RCC 7860 (cell line): ENCODE measurements around the gene ABI3.
A peak's percentile ranks its signal among the peaks of the same experiment; 100 is the strongest.
"Not testable (repeated sequence)": the region's sequence is repeated elsewhere in the genome, so short reads cannot be mapped to it uniquely, and the experiment has no call there.

ENCODE experiments used
- DNase-seq: peaks from one replicate; pipeline ENCODE4 v3.0.0-alpha.2; 2015; ENCODE audit warnings: low spot score
- FAIRE-seq: peaks from 2 replicates; lab custom pipeline; 2012; peaks lifted over from hg19 to GRCh38; lab: Jason Lieb, UNC

ABI3 gene

DNA sequence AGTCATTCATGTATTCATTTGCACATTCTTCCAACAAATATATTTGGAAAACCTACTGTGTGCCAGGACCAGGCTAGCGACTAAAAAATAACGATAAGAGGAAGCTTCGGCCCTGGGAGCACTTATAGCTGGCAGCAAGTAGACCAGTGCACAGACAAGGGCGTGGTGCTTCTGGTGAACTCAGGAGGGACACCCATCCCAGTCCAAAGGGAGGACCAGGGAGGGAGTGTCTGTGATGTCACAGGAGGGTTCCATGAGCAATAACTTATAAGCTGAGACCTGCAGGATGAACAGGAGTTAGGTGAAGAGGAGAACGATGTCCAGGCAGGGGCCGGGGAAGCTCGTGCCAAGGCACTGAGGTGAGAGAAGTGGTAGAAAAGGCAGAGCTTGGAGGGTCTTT lies 37.4 kb downstream of the ABI3 start:
- no peak for FAIRE-seq
- no peak for DNase-seq

DNA sequence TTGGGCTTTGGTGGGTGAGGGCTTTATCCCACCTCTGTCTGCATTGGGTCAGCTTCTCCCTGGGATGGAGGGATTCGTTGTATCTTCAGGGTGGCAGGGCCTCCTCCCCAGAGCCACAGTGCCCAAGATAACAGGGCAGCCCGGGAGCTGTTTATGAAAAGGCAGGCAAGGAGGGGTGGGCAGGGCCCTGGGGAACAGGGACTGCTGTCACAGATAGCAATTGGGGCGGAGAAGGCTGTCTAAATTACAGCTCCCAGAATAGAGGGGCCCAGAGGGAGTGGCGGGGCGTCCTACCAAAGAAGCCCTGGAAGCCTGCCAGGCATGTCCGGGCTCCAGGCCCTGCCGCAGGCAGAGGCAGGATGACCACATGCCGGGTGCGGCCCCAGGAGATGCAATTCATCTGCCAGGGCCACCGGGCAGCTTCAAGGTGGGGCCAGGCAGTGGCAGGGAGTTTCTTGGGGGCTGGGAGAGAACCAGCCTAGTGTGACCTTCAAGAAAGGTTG lies 38.8 kb downstream of the ABI3 start:
- no peak for DNase-seq
- FAIRE-seq: no peak

DNA sequence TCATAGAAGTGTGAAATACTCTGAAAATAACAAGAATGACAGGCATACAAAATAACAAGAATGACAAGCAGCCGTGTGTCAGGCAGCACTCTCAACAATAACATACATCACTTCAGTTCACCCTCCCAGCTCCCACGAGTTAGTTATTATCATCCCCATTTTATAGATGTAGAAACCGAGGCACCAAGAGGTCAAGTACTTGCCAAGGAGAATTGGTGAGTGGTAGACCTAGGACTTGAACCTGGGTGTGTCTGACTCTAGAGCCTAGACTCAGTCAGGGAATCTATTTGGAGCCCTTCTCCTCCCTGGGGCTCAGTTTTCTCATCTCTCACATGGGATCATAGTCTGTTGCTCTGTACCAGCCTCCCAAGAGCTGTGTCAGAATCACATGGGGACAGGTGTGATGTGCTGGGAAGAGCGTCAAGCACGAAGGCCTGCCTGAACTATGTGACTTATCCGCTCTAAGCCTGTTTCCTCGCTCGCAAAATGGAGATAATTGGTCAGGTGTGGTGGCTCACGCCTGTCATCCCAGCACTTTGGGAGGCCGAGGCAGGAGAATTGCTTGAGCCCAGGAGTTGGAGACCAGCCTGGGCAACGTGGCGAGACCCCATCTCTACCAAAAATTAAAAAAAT lies 39.5 kb downstream of the ABI3 start:
- FAIRE-seq (no peak), DNase-seq (no peak)

DNA sequence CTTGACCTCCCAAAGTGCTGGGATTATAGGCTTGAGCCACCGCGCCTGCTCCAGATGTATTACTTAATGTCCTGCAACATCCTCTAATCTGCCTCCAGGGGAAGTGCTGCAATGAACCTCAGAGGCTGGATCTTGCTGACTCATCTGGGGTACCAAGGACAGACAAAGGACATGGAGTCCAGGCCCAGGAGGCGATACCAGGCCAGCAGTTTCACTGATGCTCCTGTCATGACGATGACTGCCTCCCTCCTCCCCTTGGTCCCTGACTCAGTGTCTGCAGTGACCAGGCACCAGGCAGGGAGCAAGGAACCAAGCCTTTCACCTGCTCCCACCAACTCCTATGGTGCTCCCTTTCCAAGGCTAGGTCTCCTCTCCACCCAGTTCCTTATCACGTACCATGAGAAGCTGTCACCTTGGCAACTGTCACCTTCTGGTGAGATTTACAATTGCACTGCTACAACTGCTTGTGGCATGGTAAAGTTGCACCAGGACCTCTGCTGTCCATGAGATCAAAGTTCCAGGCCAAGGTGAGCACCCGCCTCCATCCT lies 41.7 kb downstream of the ABI3 start:
- FAIRE-seq: no peak
- no peak for DNase-seq

DNA sequence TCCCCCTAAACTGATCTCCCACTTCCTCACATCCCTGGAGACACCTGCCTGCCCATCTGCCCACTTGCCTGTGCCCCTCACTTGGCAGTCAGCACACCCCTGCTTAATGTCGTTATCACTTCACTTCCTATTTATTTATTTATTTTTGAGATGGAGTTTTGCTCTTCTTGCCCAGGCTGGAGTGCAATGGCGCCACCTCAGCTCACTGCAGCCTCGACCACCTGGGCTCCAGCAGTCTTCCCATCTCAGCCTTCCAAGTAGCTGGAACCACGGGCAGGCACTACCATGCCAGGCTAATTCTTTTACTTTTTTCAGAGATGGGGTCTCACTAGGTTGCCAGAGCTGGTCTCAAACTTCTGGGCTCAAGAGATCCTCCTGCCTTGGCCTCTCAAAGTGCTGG lies 43.6 kb downstream of the ABI3 start:
- no peak for FAIRE-seq
- no peak for DNase-seq

DNA sequence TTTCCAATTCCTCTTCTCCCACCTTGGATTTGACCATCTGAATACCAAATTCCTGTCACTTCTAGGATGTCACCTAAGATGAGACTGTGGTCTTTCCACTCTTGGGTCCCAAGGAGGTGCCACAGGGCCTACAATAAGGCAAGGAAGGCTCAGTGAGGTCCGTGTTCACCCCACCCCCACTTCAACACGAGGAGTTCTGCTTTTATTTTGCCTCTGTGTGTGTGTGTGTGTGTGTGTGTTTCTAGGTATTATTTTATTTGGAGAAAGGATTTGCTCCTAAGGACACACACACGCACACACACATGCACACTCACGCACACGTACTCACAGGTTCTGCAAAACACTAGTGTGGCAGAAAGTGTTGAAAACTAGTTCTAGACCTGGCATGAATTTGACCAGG lies 44.6 kb downstream of the ABI3 start:
- DNase-seq (no peak), FAIRE-seq (no peak)

DNA sequence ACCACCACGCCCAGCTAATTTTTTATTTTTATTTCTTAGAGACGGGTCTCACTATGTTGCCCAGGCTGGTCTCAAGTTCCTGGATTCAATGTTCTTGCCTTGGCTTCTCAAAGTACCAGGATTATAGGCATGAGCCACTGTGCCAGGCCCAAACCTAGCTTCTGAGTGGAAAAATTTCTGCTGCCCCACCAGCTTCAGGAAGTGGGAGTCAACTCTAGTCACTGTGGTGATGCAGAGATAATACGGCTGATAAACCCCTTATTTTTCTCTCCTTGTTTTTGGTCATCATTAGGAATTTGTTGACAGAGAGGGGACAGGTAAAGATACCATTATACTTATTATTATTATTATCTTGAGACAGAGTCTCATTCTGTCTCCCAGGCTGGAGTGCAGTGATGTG lies 47.9 kb downstream of the ABI3 start:
- FAIRE-seq (no peak), DNase-seq (no peak)

DNA sequence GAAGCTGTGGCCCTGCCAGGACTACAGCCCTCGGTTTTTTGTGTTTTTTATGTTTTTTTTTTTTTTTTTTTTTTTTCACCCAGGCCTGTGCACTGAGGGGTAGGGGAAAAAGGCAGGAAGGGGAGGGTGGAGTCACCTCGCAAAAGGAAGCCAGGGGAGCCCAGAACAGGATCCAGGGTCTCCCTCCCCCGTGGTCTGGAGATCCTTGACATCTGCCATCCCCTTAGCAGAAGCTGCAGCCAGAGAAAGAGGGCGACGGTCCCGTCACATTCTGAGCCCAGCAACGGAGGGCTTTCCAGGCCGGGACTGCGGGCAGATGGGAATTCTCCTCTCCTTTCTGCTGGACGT lies 49.1 kb downstream of the ABI3 start:
- no peak for FAIRE-seq

DNA sequence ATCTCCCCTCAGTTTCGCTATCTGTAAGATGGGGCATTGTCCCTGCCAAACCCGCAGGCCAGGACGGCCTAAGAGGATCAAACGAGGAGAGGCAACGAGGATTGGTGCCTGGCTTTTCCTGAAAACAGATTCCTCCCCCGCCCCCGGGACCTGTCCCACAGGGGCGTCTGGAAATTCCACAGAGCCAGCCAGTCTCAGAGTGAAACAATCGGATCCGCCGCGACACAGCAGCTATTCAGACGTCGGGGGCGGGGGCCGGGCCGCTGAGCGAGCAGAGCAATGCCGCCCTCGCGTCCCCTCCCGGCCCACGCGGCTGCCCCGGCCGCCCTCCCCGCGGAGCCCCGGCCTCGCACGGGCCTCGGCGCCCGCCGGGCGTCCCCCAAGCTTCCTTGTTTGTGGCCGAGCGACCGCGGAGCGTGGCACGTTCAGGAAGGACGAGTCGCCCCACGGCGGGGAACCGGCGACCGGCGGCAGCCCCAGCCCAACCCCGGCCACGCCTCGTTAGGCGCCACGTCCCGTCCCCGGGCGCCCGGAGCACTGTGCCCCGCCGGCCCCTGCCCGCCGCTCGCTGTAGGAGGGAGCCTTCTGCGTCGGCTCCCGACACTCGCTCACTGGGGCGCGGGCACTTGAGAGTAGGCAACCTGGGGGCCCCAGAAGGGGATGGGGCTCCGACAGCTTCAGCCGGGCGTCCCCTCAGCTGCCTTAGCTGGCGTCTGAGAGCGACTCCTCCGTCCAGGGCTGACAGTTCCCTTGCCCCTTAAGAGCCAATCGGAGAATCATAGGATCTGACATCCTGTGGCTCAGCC lies 49.7 kb downstream of the ABI3 start:
- DNase-seq: peak; percentile 79
- FAIRE-seq: no peak

More for the DNA sequence above, 49.1 kb downstream of the ABI3 start:
- no peak for DNase-seq

DNA sequence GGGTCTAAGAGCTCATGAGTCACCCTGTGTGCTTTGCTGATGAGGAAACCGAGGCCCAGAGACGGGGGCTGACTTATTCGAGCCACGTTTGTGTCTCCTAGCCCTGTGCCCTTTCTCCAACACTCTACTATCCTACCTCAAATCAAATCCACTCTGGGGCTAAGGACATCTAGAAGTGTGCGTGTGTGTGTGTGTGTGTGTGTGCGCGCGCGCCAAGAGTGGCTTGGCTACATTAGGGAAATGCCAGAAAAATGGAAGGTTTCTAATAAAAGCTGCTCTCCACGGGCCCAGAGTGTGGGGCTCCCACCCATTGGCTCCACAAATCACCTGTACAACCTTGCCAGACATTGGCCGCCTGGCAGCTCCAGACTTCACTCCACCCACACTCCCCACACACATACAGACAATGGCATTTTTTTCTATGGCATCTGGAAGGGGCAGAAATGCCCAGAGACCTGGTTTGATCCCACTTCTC lies 50.3 kb downstream of the ABI3 start:
- no peak for DNase-seq
- FAIRE-seq: no peak

DNA sequence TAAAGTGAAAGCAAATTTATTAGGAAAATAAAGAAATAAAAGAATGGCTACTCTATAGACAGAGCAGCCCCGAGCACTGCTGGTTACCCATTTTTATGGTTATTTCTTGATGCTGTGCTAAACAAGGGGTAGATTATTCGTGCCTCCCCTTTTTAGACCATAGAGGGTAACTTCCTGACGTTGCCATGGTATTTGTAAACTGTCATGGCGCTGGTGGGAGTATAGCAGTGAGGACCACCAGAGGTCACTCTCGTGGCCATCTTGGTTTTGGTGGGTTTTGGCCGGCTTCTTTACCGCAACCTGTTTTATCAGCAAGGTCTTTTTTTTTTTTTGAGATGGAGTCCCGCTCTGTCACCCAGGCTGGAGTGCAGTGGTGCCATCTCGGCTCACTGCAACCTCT lies 51.0 kb downstream of the ABI3 start:
- DNase-seq, FAIRE-seq: not testable (repeated sequence)

DNA sequence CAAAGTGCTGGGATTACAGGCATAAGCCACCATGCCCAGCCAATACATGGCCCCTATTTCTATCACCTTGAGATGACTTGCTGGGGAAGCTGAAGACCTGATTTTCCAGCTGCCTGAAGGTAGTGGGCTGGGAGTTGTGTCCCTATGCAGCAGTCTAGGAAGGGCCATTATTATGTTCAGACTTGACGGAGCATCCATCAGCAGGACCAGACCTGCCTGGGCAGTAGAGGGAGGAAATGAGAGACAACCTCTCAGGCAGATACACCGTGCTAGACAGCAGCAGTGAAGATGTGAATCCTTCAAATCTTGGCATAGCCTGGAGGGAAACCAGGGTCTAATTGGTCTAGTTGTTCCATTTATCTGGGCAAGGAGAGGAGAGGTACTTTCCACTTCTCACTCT lies 55.7 kb downstream of the ABI3 start:
- DNase-seq (no peak), FAIRE-seq (no peak)

DNA sequence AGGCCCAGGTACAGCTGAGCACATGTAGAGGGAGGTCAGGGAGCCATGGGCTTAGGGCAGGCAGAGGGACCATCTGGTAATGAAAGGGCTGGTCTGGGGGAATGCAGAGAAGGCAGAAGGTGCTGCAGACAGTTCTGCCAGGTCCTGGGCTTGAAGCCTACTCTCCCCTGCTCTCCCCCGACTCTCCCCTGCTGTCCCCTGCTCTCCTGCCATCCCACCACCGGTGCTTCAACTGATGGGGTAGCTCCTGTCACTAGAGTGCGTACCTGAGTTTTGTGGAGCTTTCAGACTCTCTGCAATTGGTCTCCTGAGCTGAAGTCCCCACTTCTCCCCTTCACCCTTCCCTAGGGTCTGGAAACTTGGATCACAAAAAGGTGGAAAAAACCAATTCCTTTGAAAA lies 57.4 kb downstream of the ABI3 start:
- DNase-seq (no peak), FAIRE-seq (no peak)

DNA sequence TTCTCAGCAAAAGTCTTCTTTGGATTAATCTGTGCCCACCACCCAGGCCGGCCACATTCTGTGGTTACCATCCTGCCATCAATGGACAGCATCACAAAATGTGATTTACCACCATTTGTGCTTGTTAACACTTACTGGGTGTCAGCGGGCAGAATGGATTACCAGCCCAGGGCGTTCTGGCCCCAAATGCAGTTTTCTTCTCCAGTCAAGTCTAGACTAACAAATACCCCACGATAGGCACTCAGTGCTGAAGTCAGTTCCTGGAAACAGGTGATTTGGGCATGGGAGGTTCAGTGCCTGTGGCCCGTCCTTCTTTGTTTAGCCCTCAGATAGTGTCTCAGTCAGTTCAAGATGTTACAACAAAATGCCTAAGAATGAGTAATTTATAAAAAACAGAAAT lies 58.8 kb downstream of the ABI3 start:
- DNase-seq (no peak), FAIRE-seq (no peak)
